SK-N-MC (cell line): Measurements from ENCODE around the gene GRID2.

Experiments
- DNase-seq: peaks from one replicate; pipeline ENCODE4 v3.0.0-alpha.2; 2011; ENCODE audit warnings: low read depth, low spot score
- H3K27ac ChIP-seq: fragments of 200-600 bp; sonication (generic); 2 replicates; pipeline ENCODE4 v1.5.1; 2016; ENCODE audit warnings: mixed run types
- H3K36me3 ChIP-seq: fragments of 200-600 bp; sonication (generic); 2 replicates; pipeline ENCODE4 v1.6.1; 2017; ENCODE audit warnings: antibody characterized with exemption, low read length, mixed read lengths; ENCODE audit not compliant: insufficient read depth
- H3K4me3 ChIP-seq: fragments of 200-600 bp; sonication (generic); 2 replicates; pipeline ENCODE4 v1.5.1; 2016
- H3K9ac ChIP-seq: fragments of 200-600 bp; sonication (generic); 2 replicates; pipeline ENCODE4 v1.8.0; 2017; ENCODE audit warnings: mixed run types, mixed read lengths; ENCODE audit not compliant: insufficient read length
- H3K9me3 ChIP-seq: fragments of 200-600 bp; sonication (generic); 2 replicates; pipeline ENCODE4 v1.6.1; 2017; ENCODE audit warnings: low read depth, mild to moderate bottlenecking, antibody characterized with exemption, low read length, moderate library complexity, mixed read lengths
- EZH2 ChIP-seq: fragments of 200-600 bp; sonication (generic); IDR thresholded peaks from one replicate; pipeline ENCODE4 v1.6.1; 2017; ENCODE audit warnings: antibody characterized with exemption
- FOXP2 ChIP-seq: optimal IDR thresholded peaks from 2 replicates; pipeline ENCODE3; 2011; ENCODE audit warnings: mild to moderate bottlenecking, moderate library complexity; ENCODE audit not compliant: insufficient read depth; ENCODE audit errors: extremely low read length, control extremely low read depth
- POLR2AphosphoS5 ChIP-seq: IDR thresholded peaks from 2 replicates; pipeline ENCODE4 v1.6.1; 2012; ENCODE audit warnings: mild to moderate bottlenecking, low read depth, low read length, borderline replicate concordance

Gene GRID2

GRCh38 chr4:92477298-92477697, 173.5 kb downstream of the GRID2 start:
- H3K4me3 ChIP-seq = no peak overlapping the region
- H3K9ac ChIP-seq = no peak overlapping the region
- H3K27ac ChIP-seq = no peak overlapping the region
- no peak for DNase-seq
- no peaks in the 10 kb centered on the region for H3K9me3 ChIP-seq
- H3K36me3 ChIP-seq = no peaks in the 10 kb centered on the region
- TF ChIP-seq EZH2 (no peak), POLR2AphosphoS5 (no peak), FOXP2 (no peak)

DNA sequence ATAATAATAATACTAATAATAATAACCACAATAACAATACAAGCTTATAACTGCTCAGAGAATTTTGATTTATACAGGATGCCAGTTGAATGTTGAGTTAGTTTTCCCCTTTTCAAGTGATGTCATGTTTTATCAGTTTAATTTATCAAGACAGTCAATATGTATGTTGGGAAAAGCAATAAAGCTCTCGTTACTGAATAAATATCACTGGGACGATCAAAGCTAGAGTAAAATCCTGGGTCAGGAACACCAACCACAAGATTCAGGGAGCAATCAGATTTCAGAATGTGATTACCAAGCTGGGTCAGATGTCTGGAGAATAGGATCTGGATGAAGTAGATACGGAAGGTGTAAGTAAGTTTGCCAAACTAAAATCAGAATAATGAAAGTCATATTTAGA, 179.6 kb downstream of the GRID2 start:
- TF ChIP-seq FOXP2 = no peak
- TF ChIP-seq POLR2AphosphoS5 = no peak
- no peak overlapping the region for H3K4me3 ChIP-seq
- DNase-seq = no peak
- H3K27ac ChIP-seq = no peak overlapping the region
- H3K36me3 ChIP-seq = no peaks in the 10 kb centered on the region
- no peaks in the 10 kb centered on the region for H3K9me3 ChIP-seq
- H3K9ac ChIP-seq = no peak overlapping the region

DNA sequence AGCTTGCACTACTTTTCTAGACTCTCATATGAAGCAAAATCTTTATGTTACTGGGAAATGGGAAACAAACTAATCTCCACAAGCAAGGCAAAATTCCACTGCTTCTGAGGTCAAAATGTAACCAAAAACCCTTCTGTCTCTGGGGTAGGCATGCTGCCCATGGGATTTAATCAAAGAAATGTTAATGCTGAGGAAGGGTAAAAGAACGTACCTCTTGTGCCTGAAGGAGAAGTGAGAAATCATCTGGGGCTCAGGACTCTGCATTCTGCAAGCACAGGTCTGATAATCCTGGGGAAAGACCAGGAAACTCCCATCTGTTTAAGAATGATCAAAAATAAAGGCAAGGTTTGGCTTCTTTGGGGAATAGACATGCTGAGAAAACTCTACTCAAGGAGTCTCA, 184.7 kb downstream of the GRID2 start:
- Histone ChIP-seq H3K9me3 (no peaks in the 10 kb centered on the region), H3K36me3 (no peaks in the 10 kb centered on the region), H3K27ac (no peak overlapping the region), H3K4me3 (no peak overlapping the region), H3K9ac (no peak overlapping the region)
- DNase-seq = no peak
- TF ChIP-seq FOXP2 = no peak
- TF ChIP-seq POLR2AphosphoS5 = no peak
- TF ChIP-seq EZH2 = no peak

GRCh38 chr4:92497141-92497540, 193.4 kb downstream of the GRID2 start:
- H3K9me3 ChIP-seq = no peaks in the 10 kb centered on the region
- no peaks in the 10 kb centered on the region for H3K36me3 ChIP-seq
- H3K4me3 ChIP-seq = no peak overlapping the region
- no peak overlapping the region for H3K9ac ChIP-seq
- TF ChIP-seq FOXP2 (no peak), EZH2 (no peak), POLR2AphosphoS5 (no peak)
- H3K27ac ChIP-seq = no peak overlapping the region
- DNase-seq = no peak

- no peak for DNase-seq
- no peaks in the 10 kb centered on the region for H3K36me3 ChIP-seq
- TF ChIP-seq FOXP2 = no peak
- no peak for TF ChIP-seq EZH2
- no peak for TF ChIP-seq POLR2AphosphoS5
- H3K9me3 ChIP-seq = no peaks in the 10 kb centered on the region
- no peak overlapping the region for H3K27ac ChIP-seq
- no peak overlapping the region for H3K9ac ChIP-seq
- H3K4me3 ChIP-seq = no peak overlapping the region
Observed at GRCh38 chr4:92501456-92501855, 197.7 kb downstream of the GRID2 start.

GRCh38 chr4:92506933-92507332, 203.2 kb downstream of the GRID2 start:
- no peaks in the 10 kb centered on the region for H3K36me3 ChIP-seq
- H3K4me3 ChIP-seq = no peak overlapping the region
- TF ChIP-seq FOXP2 (no peak), POLR2AphosphoS5 (no peak), EZH2 (no peak)
- H3K27ac ChIP-seq = no peak overlapping the region
- H3K9me3 ChIP-seq = no peaks in the 10 kb centered on the region
- no peak overlapping the region for H3K9ac ChIP-seq
- DNase-seq = no peak

DNA sequence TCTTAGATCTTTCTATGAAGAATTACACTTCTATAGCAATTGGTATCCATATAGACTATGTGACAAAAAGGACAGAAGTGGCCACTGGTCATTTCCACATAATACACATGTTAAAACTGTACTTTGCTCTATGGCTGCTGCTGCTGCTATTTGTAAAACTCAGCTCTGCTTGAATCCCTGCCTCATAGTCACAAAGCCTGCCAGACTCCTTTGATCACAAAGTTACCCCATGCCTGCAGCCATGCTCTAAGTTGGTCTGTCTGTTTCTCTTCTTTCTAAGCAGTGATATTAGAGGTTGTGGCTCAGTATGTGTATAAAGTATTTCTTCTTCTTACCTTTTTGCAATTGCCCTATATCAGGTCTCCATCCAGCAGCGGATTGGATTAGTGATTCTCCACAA, 210.9 kb downstream of the GRID2 start:
- DNase-seq = no peak
- H3K27ac ChIP-seq = no peak overlapping the region
- no peaks in the 10 kb centered on the region for H3K9me3 ChIP-seq
- H3K36me3 ChIP-seq = no peaks in the 10 kb centered on the region
- H3K9ac ChIP-seq = no peak overlapping the region
- TF ChIP-seq POLR2AphosphoS5 (no peak), FOXP2 (no peak), EZH2 (no peak)
- no peak overlapping the region for H3K4me3 ChIP-seq

DNA sequence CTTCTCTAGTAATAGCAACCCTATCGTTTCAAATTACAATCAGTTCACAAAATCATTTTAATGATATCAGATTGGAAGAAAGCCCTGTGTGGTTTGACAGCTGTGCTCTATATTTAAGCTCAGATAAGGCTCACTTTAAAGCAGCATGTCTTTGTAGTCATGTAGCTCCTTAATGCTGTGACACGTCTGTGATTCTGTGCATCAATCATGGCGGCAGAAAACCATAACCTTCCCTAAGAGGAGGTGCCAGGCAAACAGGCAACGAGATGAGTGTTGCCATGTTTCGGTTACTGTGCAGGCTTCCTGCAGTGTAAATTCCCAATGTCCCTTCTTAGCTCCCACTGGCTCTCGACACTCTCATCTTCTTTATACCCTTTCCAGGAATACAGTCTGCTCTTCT, 212.7 kb downstream of the GRID2 start:
- no peak for DNase-seq
- TF ChIP-seq EZH2 = no peak
- no peak for TF ChIP-seq FOXP2
- no peak for TF ChIP-seq POLR2AphosphoS5

GRCh38 chr4:92519727-92520126, 216.0 kb downstream of the GRID2 start:
- Histone ChIP-seq H3K27ac (no peak overlapping the region), H3K36me3 (no peaks in the 10 kb centered on the region), H3K9ac (no peak overlapping the region), H3K4me3 (no peak overlapping the region), H3K9me3 (no peaks in the 10 kb centered on the region)
- DNase-seq = no peak
- TF ChIP-seq FOXP2 (no peak), POLR2AphosphoS5 (no peak), EZH2 (no peak)

More for the DNA sequence above, 212.7 kb downstream of the GRID2 start:
- no peak overlapping the region for H3K9ac ChIP-seq
- no peak overlapping the region for H3K4me3 ChIP-seq
- no peaks in the 10 kb centered on the region for H3K36me3 ChIP-seq
- no peaks in the 10 kb centered on the region for H3K9me3 ChIP-seq
- H3K27ac ChIP-seq = no peak overlapping the region
